DMS79 (cell line): ENCODE results near the gene CLASP1.

Experiments used
- DNase-seq: peaks from one replicate; lab custom pipeline; 2025; lab: John Stamatoyannopoulos, UW

Gene CLASP1

GRCh38 chr2:121372721-121373353, 276.4 kb downstream of the CLASP1 start:
- DNase-seq, result no peak

DNA sequence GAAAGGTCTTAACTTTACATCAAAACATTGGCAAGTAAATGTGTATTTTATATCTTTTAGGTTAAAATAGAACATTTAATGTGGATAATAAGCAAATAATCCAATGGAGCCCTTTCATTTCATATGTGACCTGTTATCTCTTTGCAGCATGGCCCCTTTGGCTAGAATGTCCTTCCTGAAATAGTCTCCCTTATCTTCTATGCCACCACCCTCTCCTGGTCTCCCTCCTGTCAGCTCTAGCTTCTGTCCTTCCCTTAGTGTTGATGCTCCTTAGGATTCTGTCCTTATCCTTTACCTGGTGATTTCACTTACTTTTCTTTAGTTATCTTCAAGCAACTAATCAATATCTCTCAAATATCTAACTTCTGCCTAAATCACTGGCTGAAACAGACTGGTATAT, 277.2 kb downstream of the CLASP1 start:
- DNase-seq, result no peak

- DNase-seq, result no peak
These were observed 280.4 kb downstream of the CLASP1 start for GRCh38 chr2:121368836-121369235.

DNA sequence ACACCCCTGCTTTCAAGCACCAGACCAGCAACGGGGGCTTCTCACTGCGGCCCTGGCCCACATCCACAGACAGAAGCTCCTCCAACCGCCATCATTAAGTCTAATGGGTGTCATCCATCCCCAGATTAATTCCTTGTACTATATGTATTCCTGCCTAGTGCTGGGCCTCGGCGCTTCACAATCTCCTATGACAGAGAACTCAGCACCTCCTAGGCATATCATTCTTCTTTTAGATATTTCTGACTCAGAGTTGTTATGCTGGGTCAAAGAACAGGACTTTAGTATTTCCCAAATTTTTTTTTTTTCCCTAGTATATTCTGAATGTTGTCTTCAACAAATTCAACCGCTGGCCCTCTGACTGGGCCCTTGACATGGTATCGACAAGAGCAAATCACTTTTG, 281.1 kb downstream of the CLASP1 start:
- DNase-seq, result no peak

- no peak for DNase-seq
These were observed 281.9 kb downstream of the CLASP1 start for GRCh38 chr2:121367246-121367900.

GRCh38 chr2:121366040-121366439, 283.2 kb downstream of the CLASP1 start:
- DNase-seq, result no peak

GRCh38 chr2:121365061-121365460, 284.2 kb downstream of the CLASP1 start:
- DNase-seq, result no peak

GRCh38 chr2:121363632-121364420, 285.4 kb downstream of the CLASP1 start:
- no peak for DNase-seq

- peak; percentile 44 for DNase-seq
These were observed 286.5 kb downstream of the CLASP1 start for GRCh38 chr2:121362774-121363173.

GRCh38 chr2:121362226-121362625, 287.0 kb downstream of the CLASP1 start:
- no peak for DNase-seq

DNA sequence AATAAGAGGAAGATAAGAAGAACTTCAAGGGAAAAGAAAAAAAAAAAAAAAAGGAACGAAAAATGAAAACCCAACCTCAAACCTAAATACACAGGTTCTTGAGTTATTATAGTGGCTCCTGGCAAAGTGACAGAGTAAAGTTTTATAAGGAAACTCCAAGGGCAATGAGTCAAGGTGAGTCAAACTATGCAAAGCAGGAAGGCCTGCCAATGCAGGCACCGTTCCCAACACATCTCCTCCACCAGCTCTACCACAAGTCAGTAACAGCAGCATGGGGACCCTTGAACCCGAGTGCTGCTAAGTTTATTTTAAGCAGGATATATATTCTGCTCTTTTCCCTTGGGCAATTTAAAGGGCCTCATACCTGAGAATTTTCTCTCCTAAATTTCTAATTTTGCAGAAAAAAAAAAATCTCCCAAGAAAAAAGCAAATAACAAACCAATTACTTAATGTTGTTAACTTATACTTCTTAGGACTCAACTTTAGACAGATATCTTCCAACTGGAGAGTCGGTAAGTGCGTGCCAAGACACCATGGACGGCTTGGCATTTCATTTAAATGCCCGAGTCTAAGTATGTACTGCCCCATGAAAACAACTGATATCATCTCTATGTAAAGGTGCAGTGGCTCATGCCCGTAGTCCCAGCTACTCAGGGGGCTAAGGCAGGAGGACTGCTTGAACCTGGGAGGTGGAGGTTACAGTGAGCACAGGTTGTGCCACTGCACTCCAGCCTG, 288.5 kb downstream of the CLASP1 start:
- no peak for DNase-seq

DNA sequence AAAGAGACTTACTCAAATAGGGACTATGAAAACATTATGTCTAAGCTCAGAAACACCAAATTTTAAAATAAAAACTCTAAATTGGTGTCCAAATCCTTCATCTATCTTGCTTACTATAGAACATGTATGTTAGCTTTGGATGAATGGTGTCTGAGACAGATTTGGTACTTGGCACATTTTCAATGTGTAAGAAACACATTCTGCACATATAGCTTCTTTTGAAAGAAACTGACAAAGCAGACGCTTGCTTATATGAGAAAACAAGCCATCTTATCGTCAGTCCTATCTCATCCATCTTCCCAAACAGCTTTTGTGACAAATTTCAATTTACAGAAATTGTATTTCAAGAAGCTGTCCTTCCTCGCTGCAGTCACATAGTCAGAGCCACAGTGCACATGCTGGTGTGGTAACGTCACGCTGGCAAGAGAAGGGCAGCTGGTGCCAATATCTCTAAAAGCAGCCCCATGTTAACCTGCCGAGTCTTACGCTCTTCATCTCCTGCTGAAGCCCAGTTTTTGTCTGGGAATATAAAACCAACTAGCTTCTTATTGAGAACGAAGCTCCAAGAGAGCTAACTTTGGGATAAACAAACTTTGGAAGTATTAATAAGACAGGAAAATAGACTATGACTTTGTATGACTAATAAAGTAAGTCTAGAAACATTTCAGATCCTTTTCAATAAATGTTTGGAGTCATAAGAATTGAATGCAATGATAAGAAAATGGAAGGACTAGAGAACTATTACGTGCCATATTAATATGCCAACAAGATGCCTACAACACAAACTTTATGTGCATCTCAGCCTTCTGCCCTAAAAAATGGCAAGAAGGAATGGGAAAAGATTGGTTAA, 289.3 kb downstream of the CLASP1 start:
- DNase-seq, result no peak

DNA sequence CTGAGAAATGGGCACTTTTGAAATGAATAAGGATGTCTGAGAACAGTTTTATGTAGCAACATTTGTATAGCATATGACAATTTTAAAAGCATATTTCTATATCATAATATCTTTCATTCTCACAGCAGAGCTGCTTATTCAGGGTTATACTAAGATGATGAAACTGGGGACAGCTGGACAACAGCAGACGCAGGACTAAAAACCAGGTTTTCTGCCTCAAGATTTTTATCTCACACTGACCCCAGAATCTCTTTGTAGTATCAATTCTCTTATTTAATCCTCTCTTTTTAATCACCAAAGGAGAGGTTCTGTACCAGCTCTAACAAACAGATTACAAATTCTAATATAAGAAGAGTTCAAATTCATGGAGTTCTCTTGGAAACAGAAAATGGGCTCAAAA, 290.1 kb downstream of the CLASP1 start:
- no peak for DNase-seq

DNA sequence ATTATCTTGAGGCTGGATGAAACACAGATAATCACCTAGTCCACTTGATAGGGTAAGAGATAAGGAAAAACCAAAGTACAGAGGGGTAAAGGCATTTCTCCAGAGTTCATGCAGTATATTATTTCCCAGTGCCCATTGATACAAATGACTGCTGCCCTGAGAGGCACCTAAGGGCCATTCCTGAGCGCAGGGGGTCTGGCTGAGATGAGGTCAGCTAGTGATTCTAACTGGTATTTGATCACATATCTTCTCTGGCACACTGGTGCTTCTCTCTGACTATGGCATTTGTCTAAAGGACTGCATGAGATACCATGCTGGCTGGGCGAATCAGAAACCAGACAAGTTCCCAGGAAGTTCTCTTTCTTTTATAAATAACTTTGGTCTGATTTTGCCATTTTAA, 291.0 kb downstream of the CLASP1 start:
- DNase-seq, result no peak

GRCh38 chr2:121356058-121356640, 293.1 kb downstream of the CLASP1 start:
- DNase-seq, result peak; percentile 54

- peak; percentile 78 for DNase-seq
These were observed 293.8 kb downstream of the CLASP1 start for GRCh38 chr2:121355488-121355887.

- no peak for DNase-seq
These were observed 297.5 kb downstream of the CLASP1 start for GRCh38 chr2:121351521-121352318.

GRCh38 chr2:121350890-121351289, 298.4 kb downstream of the CLASP1 start:
- DNase-seq, result no peak

- no peak for DNase-seq
These were observed 298.9 kb downstream of the CLASP1 start for GRCh38 chr2:121350402-121350775.

DNA sequence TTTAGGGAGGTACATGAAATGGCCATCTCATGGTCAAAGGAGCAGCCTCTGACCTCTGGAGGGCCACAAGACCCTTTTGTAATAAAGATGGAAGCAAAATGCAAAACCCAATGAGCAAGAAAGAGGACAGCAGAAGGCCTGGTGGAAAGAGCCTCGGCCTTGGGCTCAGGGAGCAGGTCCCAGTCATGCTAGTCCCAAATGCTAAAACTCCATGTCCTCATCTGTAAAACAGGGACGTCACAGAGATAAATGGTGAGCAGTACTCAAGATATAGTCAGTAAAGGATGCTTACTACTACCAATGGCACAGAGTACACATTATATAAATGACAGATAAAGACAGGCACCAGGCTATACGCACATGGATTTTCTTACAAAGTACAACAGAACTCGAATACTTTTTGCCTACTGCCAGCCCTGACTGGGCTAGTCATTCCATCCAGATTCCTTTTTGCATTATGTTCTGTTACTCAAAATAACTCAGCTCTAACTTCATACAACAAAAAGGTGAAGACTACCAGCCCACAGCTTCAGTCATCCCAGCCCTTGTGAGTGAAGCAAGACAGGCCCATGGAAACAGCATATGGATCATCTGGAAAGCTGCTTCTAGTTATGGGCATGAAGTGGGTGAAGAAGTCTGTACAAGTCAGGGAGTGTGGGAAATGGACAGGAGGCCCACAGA, 299.4 kb downstream of the CLASP1 start:
- DNase-seq, result no peak
